ENCODE measurements around the gene CHRM4.

CHRM4 gene

GRCh38 chr11:46336563-46337180 lies 54.9 kb downstream of the CHRM4 start:
- no peak overlapping the region for H3K4me3 ChIP-seq (ENCODE audit: low read depth, low read length)
- TF ChIP-seq, protein P1, sequence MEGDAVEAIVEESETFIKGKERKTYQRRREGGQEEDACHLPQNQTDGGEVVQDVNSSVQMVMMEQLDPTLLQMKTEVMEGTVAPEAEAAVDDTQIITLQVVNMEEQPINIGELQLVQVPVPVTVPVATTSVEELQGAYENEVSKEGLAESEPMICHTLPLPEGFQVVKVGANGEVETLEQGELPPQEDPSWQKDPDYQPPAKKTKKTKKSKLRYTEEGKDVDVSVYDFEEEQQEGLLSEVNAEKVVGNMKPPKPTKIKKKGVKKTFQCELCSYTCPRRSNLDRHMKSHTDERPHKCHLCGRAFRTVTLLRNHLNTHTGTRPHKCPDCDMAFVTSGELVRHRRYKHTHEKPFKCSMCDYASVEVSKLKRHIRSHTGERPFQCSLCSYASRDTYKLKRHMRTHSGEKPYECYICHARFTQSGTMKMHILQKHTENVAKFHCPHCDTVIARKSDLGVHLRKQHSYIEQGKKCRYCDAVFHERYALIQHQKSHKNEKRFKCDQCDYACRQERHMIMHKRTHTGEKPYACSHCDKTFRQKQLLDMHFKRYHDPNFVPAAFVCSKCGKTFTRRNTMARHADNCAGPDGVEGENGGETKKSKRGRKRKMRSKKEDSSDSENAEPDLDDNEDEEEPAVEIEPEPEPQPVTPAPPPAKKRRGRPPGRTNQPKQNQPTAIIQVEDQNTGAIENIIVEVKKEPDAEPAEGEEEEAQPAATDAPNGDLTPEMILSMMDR (IDR thresholded peaks at IDR 0.05; ENCODE audit: borderline replicate concordance, insufficient read depth, low read depth, low read length): no peak

DNA sequence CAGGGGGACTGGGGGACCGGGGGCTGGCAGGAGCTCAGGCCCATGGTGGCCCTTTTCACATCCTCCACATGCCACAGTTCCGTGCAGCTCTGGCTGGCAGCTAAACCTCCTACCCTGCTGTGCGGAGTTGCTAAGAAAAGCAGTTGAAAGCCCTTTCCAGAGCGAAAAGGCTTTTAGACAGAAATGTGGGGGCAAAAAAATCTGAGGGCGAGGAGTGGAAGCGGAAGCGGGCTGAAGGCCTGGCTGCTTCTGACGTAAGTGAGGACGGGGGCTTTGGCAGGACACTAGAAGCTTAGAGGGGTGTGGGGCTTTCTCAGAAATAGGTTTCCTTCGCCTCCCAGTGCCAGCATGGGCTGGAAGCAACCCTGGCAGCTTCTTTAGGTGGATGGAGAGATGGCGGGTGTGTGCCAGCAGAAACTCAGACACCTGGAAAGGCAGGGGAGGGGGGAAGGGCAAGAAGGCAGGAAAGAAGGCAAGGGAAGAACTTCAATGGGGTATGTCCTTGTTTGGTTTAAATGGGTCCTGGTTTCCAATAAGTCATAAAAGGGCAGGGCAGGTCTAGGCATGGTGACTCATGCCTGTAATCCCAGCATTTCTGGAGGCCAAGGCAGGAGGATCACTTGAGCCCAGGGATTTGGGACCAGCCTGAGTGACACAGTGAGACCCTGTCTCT lies 55.5 kb downstream of the CHRM4 start:
- no peak overlapping the region for H3K4me3 ChIP-seq (ENCODE audit: low read depth, low read length)
- TF ChIP-seq, protein P1 (IDR thresholded peaks at IDR 0.05; ENCODE audit: borderline replicate concordance, insufficient read depth, low read depth, low read length): no peak

GRCh38 chr11:46335271-46335670 lies 56.3 kb downstream of the CHRM4 start:
- TF ChIP-seq, protein P1 (IDR thresholded peaks at IDR 0.05; ENCODE audit: borderline replicate concordance, insufficient read depth, low read depth, low read length): no peak

GRCh38 chr11:46334211-46334610 lies 57.4 kb downstream of the CHRM4 start:
- no peak overlapping the region for H3K4me3 ChIP-seq (ENCODE audit: low read depth, low read length)
- TF ChIP-seq, protein P1 (IDR thresholded peaks at IDR 0.05; ENCODE audit: borderline replicate concordance, insufficient read depth, low read depth, low read length): no peak

More at GRCh38 chr11:46335271-46335670, 56.3 kb downstream of the CHRM4 start:
- H3K4me3 ChIP-seq (ENCODE audit: low read depth, low read length): no peak overlapping the region

Data from GM12875 (cell line).